Loucy (cell line): ENCODE data around the gene JARID2.

Experiments used
- EZH2phosphoT487 ChIP-seq: fragments of 200-600 bp; IDR thresholded peaks from 2 replicates; pipeline ENCODE4 v1.6.1; 2018; ENCODE audit warnings: antibody characterized with exemption, mild to moderate bottlenecking, moderate library complexity, borderline replicate concordance
- TF ChIP-seq, protein P1 (sequence below): fragments of 200-600 bp; sonication (generic); conservative IDR thresholded peaks from 2 replicates; pipeline ENCODE4 v1.5.1; 2014; ENCODE audit warnings: mild to moderate bottlenecking, antibody characterized with exemption, low read length

DNA sequence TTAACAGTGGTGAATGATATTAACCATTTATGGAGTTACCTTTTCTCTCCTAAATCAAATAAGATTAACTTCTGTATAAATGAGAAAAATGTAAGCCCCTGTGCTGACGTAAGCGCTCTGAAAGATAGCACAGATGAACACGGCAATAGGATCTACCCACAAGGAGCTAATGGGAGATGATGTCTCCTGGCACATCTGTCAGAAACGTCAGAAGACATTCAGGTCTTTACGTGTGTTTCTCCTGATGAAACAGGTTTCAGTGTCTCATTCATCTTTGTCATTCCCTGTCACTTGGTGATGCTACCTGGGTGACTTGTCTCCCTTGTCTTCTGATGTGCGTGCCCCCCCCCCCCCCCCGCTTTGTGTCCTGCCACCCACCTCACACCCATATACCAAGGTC, 227.3 kb downstream of the JARID2 start:
- TF ChIP-seq, protein P1, sequence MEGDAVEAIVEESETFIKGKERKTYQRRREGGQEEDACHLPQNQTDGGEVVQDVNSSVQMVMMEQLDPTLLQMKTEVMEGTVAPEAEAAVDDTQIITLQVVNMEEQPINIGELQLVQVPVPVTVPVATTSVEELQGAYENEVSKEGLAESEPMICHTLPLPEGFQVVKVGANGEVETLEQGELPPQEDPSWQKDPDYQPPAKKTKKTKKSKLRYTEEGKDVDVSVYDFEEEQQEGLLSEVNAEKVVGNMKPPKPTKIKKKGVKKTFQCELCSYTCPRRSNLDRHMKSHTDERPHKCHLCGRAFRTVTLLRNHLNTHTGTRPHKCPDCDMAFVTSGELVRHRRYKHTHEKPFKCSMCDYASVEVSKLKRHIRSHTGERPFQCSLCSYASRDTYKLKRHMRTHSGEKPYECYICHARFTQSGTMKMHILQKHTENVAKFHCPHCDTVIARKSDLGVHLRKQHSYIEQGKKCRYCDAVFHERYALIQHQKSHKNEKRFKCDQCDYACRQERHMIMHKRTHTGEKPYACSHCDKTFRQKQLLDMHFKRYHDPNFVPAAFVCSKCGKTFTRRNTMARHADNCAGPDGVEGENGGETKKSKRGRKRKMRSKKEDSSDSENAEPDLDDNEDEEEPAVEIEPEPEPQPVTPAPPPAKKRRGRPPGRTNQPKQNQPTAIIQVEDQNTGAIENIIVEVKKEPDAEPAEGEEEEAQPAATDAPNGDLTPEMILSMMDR: no peak
- TF ChIP-seq EZH2phosphoT487: no peak
